Panc1 (cell line): ENCODE data around the gene DNM3. TPM values are rescaled to one million over a fixed set of nuclear protein-coding genes. Genes with fewer than 3 reads are reported as not detected.

Experiments used
- ATAC-seq: fragments of 200-7000 bp; cut with Tn5 transposase; 2 replicates; pipeline ENCODE4 v1.9.1; 2020; ENCODE audit warnings: mild to moderate bottlenecking, moderate library complexity
- BruUV-seq: library from RNA; stranded (reverse); fragments of 400-500 nt; replicated peaks from 2 replicates; lab custom pipeline; 2021; lab: Mats Ljungman, UMichigan
- CTCF ChIA-PET: fragments of 300-600 bp; sonication (Branson Sonifier 250); formaldehyde crosslinking; loops from one replicate; lab custom pipeline; 2022; ENCODE audit warnings: antibody characterized with exemption; lab: Charles Lee
- POLR2A ChIA-PET: fragments of 300-600 bp; sonication (Branson Sonifier 250); formaldehyde crosslinking; loops from one replicate; lab custom pipeline; 2022; ENCODE audit warnings: antibody characterized with exemption; lab: Charles Lee
- DNase-seq: peaks from one replicate; pipeline ENCODE4 v3.0.0-alpha.2; 2010; ENCODE audit warnings: low read depth, low spot score
- H3K27ac ChIP-seq: 2 replicates; pipeline ENCODE4 v1.5.1; 2011; ENCODE audit warnings: mild to moderate bottlenecking, low read length, inconsistent platforms
- H3K27me3 ChIP-seq: fragments of 200-500 bp; sonication (Bioruptor generic); 2 replicates; pipeline ENCODE4 v1.6.0; 2014; ENCODE audit warnings: low read length, inconsistent platforms; ENCODE audit not compliant: control insufficient read depth, insufficient read depth
- H3K36me3 ChIP-seq: fragments of 200-500 bp; sonication (Bioruptor generic); 2 replicates; pipeline ENCODE4 v1.5.1; 2014; ENCODE audit warnings: inconsistent platforms, mild to moderate bottlenecking, low read length, moderate library complexity; ENCODE audit not compliant: control insufficient read depth, insufficient read depth
- H3K4me1 ChIP-seq: 2 replicates; pipeline ENCODE4 v1.5.1; 2011; ENCODE audit warnings: inconsistent platforms, mild to moderate bottlenecking, low read length, moderate library complexity; ENCODE audit not compliant: control insufficient read depth, insufficient read depth
- H3K4me3 ChIP-seq, 2 experiments: 2 replicates each; pipeline ENCODE4 v1.5.1; 2011 to 2012; ENCODE audit warnings: low read depth in 2 of 2, low read length in 2 of 2, mild to moderate bottlenecking in 2 of 2, inconsistent platforms in 1 of 2, moderate library complexity in 1 of 2
- H3K9me3 ChIP-seq: fragments of 200-500 bp; sonication (Bioruptor generic); 2 replicates; pipeline ENCODE4 v1.5.1; 2014; ENCODE audit warnings: low read depth, mild to moderate bottlenecking, inconsistent platforms, low read length, moderate library complexity; ENCODE audit not compliant: control insufficient read depth, insufficient read depth
- POLR2AphosphoS5 ChIP-seq: IDR thresholded peaks from 2 replicates; pipeline ENCODE4 v1.6.1; 2012; ENCODE audit warnings: mild to moderate bottlenecking, low read depth, low read length, moderate library complexity
- SIN3A ChIP-seq: IDR thresholded peaks from 2 replicates; pipeline ENCODE4 v1.6.1; 2012; ENCODE audit warnings: low read depth, mild to moderate bottlenecking, low read length, moderate library complexity, borderline replicate concordance; ENCODE audit not compliant: insufficient read depth
- TCF7L2 ChIP-seq: IDR thresholded peaks from 2 replicates; pipeline ENCODE4 v1.6.1; 2011; ENCODE audit warnings: mild to moderate bottlenecking, low read depth, low read length, inconsistent platforms
- in situ Hi-C: cut with HindIII; loops from 2 replicates; pipeline ENCODE4 v1.10.0; 2016; ENCODE audit warnings: low sequenced_read_pairs, low pct_unique_long_range_greater_than_20kb
- intact Hi-C: fragments of 100-400 bp; cut with micrococcal nuclease; formaldehyde crosslinking; loops from one replicate; pipeline ENCODE4 v1.10.0; 2022; ENCODE audit not compliant: unreplicated experiment
- total RNA-seq: library from RNA; stranded (reverse); gene quantifications from one replicate; pipeline ENCODE4 v1.2.1, GENCODE V29; 2021; ENCODE audit not compliant: unreplicated experiment
- TF ChIP-seq, protein P1 (sequence below), 2 experiments: IDR thresholded peaks; 2 replicates each; pipeline ENCODE4 v1.6.1; 2011 to 2012; ENCODE audit warnings: low read depth in 2 of 2, control low read depth in 1 of 2, low read length in 1 of 2, mild to moderate bottlenecking in 1 of 2, moderate library complexity in 1 of 2; ENCODE audit not compliant: insufficient read depth in 1 of 2
- TF ChIP-seq, protein P2 (sequence below): fragments of 450-650 bp; IDR thresholded peaks from 2 replicates; pipeline ENCODE4 v1.5.1; 2017; ENCODE audit warnings: mild to moderate bottlenecking

The DNM3 gene
- total RNA-seq, 1 experiment from 2014 or later = 0.46 TPM

DNA sequence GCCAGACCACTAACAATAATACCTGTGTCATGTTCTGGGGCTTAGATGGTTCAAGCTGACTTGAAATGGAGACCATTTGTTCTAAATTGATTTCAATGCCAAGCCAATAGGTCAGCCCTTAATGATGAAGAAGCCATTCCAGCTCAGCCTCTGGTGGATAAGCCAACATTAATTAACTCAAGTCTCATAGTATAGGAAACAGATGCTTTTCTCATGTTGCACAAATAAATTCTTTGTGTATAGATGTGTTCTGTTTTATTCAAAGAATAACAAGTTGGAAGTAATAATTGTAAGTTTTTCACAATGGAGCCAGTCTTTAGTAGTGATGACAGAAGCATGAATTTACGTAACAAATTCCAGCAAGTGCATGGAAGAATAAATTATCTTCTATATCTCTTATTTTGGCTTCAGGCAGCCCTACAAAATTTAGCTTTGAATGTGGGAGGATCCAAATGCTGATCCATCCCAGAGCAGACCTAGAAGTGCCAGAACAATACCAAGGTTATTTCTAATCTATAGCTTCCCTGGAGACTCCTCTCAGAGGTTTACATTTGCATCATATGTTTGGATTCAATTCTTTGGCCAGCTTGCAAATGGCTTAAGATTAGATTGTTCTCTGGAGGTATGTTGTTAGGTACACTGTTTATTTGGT, 536.9 kb downstream of the DNM3 start:
- no TSS peak for BruUV-seq
- Histone ChIP-seq H3K9me3 (no peaks in the 10 kb centered on the region), H3K4me1 (peaks cover 28% of the 10 kb centered on the region), H3K27me3 (no peaks in the 10 kb centered on the region), H3K36me3 (no peaks in the 10 kb centered on the region), H3K27ac (peak overlapping the region; percentile 67; the same call in 1 of the 2 replicates), H3K4me3 (no peak overlapping the region)
- ChIA-PET POLR2A (no interaction called here), CTCF (no interaction called here)
- TF ChIP-seq, protein P1, sequence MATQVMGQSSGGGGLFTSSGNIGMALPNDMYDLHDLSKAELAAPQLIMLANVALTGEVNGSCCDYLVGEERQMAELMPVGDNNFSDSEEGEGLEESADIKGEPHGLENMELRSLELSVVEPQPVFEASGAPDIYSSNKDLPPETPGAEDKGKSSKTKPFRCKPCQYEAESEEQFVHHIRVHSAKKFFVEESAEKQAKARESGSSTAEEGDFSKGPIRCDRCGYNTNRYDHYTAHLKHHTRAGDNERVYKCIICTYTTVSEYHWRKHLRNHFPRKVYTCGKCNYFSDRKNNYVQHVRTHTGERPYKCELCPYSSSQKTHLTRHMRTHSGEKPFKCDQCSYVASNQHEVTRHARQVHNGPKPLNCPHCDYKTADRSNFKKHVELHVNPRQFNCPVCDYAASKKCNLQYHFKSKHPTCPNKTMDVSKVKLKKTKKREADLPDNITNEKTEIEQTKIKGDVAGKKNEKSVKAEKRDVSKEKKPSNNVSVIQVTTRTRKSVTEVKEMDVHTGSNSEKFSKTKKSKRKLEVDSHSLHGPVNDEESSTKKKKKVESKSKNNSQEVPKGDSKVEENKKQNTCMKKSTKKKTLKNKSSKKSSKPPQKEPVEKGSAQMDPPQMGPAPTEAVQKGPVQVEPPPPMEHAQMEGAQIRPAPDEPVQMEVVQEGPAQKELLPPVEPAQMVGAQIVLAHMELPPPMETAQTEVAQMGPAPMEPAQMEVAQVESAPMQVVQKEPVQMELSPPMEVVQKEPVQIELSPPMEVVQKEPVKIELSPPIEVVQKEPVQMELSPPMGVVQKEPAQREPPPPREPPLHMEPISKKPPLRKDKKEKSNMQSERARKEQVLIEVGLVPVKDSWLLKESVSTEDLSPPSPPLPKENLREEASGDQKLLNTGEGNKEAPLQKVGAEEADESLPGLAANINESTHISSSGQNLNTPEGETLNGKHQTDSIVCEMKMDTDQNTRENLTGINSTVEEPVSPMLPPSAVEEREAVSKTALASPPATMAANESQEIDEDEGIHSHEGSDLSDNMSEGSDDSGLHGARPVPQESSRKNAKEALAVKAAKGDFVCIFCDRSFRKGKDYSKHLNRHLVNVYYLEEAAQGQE (IDR thresholded peaks at IDR 0.05; ENCODE audit: insufficient read depth in 1 of 2, low read depth in 2 of 2, low read length in 1 of 2) = no peak
- no peak for TF ChIP-seq SIN3A
- TF ChIP-seq, protein P2, sequence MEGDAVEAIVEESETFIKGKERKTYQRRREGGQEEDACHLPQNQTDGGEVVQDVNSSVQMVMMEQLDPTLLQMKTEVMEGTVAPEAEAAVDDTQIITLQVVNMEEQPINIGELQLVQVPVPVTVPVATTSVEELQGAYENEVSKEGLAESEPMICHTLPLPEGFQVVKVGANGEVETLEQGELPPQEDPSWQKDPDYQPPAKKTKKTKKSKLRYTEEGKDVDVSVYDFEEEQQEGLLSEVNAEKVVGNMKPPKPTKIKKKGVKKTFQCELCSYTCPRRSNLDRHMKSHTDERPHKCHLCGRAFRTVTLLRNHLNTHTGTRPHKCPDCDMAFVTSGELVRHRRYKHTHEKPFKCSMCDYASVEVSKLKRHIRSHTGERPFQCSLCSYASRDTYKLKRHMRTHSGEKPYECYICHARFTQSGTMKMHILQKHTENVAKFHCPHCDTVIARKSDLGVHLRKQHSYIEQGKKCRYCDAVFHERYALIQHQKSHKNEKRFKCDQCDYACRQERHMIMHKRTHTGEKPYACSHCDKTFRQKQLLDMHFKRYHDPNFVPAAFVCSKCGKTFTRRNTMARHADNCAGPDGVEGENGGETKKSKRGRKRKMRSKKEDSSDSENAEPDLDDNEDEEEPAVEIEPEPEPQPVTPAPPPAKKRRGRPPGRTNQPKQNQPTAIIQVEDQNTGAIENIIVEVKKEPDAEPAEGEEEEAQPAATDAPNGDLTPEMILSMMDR = no peak
- no peak for TF ChIP-seq POLR2AphosphoS5
- TF ChIP-seq TCF7L2 = no peak
- intact Hi-C loops = no loop called here
- ATAC-seq (no peak), DNase-seq (no peak)
- in situ Hi-C loops = no loop called here

DNA sequence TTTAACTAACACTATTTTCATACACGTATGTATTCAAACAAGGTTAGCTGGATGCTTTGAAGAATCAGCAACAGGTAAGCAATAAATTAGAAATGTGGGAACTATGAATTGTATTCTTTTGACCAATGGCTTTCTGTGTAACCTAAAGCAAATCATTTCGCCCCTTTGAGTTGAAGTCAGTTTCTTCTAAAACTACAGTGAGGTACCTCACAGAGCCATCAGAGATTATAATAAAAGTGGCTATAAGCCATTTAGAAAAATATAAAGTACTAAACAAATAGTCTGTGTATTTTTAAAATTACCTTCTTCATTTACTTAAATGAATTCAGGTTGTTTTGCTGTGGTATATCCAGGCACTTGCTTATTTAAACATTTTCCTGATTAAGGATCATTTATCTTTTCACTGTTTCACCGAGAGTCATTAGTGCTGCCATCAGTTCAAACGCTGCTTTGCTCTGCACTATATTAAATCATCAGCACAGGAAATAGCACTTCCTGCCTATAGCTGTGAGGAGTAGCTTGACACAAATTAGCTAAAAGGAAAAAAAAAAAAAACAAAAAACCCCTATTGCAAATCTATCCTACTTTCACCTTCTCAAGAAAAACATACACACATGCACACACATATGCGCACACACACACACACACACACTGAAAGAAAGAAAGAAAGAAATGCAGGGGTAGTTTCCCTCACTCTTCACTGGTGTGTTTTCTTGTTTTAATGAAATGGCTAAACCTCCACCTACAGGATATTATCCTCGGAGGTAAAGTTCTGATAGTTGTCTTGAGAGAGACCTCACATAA, 539.3 kb downstream of the DNM3 start:
- intact Hi-C loops (no loop called here), in situ Hi-C loops (no loop called here)
- peaks cover 35% of the 10 kb centered on the region for H3K4me1 ChIP-seq
- CTCF ChIA-PET = interaction anchor here (0.6 to 1.0 kb wide), 2 partner anchors 19 to 378 kb away, joined by 3 read pairs; no protein-coding TSS in a partner anchor
- no peaks in the 10 kb centered on the region for H3K27me3 ChIP-seq
- peak overlapping the region; percentile 74 for H3K27ac ChIP-seq
- POLR2A ChIA-PET = interaction anchor here (0.6 kb wide), 1 partner anchor 226 kb away, joined by 6 read pairs; no protein-coding TSS in a partner anchor
- H3K9me3 ChIP-seq = no peaks in the 10 kb centered on the region
- DNase-seq = no peak
- H3K4me3 ChIP-seq = no peak overlapping the region; a peak in 1 of 4 replicates
- H3K36me3 ChIP-seq = no peaks in the 10 kb centered on the region
- peak; percentile 76; the same call in 1 of the 2 replicates for ATAC-seq
- TF ChIP-seq SIN3A (no peak), TCF7L2 (no peak), POLR2AphosphoS5 (no peak)
- TF ChIP-seq, protein P1 (IDR thresholded peaks at IDR 0.05; ENCODE audit: insufficient read depth in 1 of 2, low read depth in 2 of 2, low read length in 1 of 2) = no peak
- TF ChIP-seq, protein P2 = no peak
- no TSS peak for BruUV-seq
